ENCODE measurements around the gene SLC7A1. TPM values are rescaled to one million over a fixed set of nuclear protein-coding genes. Genes with fewer than 3 reads are reported as not detected.
A peak's percentile ranks its signal among the peaks of the same experiment; 100 is the strongest.

SLC7A1 gene
- total and polyA plus RNA-seq, 2 of the 13 experiments (the other 11 are each of a cell fraction or from before 2014, with no cell fraction given) = 14.5 to 15.3 TPM

DNA sequence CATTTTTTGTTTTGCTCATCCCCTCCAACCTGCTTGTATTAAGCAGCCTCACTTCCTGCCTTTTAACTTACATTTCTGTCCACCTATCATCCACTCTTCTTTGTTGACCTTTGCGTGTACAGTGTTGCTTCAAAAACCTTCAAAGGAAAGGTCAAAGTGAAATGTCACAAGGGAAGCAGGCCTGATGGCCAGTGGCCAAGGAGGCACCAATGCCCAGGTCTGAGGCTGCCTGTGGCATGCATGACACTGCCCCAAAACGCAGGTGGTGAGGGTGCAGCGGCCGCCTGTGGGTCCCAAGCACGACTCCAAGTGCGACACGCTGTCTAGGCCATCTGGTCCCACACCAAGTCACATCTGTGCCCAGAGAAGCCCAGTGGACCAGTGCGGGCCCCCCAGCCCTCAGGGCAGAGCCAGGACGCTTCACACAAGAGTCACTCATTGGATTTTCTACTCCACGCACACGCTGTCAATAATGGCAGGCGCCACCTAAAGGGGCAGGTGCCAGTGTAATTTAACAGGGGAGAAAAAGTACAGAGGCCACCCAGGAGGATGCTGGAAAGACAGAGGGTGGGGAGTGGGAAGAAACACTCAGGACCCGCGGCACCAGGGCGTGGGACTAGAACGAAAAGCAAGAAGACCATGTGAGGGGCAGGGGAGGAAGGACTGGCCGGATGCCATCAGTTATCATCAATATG is 23.5 kb downstream of the SLC7A1 start (continued):
- TF ChIP-seq, protein P1, sequence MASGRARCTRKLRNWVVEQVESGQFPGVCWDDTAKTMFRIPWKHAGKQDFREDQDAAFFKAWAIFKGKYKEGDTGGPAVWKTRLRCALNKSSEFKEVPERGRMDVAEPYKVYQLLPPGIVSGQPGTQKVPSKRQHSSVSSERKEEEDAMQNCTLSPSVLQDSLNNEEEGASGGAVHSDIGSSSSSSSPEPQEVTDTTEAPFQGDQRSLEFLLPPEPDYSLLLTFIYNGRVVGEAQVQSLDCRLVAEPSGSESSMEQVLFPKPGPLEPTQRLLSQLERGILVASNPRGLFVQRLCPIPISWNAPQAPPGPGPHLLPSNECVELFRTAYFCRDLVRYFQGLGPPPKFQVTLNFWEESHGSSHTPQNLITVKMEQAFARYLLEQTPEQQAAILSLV (CRISPR knock-in tag; IDR thresholded peaks at IDR 0.05; ENCODE audit: borderline replicate concordance) = 0 out of 2 replicates have a peak, but pooled peaks have one; percentile 41
- TF ChIP-seq MBNL3 (CRISPR knock-in tag; conservative IDR thresholded peaks at IDR 0.05) (no peak), RXRB (CRISPR knock-in tag; IDR thresholded peaks at IDR 0.05; ENCODE audit: borderline replicate concordance) (peak; percentile 89), TEAD3 (CRISPR knock-in tag; optimal IDR thresholded peaks at IDR 0.05; ENCODE audit: borderline replicate concordance) (peak; percentile 85), KMT2A (CRISPR knock-in tag; IDR thresholded peaks at IDR 0.05) (no peak), HOXA3 (CRISPR knock-in tag; IDR thresholded peaks at IDR 0.05) (peak; percentile 47; the same call in 1 of the 2 replicates), ZNF724P (CRISPR knock-in tag; IDR thresholded peaks at IDR 0.05; ENCODE audit: borderline replicate concordance) (peak; percentile 78), FOXJ3 (CRISPR knock-in tag; IDR thresholded peaks at IDR 0.05; ENCODE audit: borderline replicate concordance) (peak; percentile 72; the same call in 1 of the 2 replicates), ETV5 (CRISPR knock-in tag; IDR thresholded peaks at IDR 0.05; ENCODE audit: borderline replicate concordance) (peak; percentile 89), IRF2 (CRISPR knock-in tag; IDR thresholded peaks at IDR 0.05) (peak; percentile 58; the same call in 1 of the 2 replicates), HNF4A (CRISPR knock-in tag; IDR thresholded peaks at IDR 0.05) (peak; percentile 67)
- TF ChIP-seq, protein P2, sequence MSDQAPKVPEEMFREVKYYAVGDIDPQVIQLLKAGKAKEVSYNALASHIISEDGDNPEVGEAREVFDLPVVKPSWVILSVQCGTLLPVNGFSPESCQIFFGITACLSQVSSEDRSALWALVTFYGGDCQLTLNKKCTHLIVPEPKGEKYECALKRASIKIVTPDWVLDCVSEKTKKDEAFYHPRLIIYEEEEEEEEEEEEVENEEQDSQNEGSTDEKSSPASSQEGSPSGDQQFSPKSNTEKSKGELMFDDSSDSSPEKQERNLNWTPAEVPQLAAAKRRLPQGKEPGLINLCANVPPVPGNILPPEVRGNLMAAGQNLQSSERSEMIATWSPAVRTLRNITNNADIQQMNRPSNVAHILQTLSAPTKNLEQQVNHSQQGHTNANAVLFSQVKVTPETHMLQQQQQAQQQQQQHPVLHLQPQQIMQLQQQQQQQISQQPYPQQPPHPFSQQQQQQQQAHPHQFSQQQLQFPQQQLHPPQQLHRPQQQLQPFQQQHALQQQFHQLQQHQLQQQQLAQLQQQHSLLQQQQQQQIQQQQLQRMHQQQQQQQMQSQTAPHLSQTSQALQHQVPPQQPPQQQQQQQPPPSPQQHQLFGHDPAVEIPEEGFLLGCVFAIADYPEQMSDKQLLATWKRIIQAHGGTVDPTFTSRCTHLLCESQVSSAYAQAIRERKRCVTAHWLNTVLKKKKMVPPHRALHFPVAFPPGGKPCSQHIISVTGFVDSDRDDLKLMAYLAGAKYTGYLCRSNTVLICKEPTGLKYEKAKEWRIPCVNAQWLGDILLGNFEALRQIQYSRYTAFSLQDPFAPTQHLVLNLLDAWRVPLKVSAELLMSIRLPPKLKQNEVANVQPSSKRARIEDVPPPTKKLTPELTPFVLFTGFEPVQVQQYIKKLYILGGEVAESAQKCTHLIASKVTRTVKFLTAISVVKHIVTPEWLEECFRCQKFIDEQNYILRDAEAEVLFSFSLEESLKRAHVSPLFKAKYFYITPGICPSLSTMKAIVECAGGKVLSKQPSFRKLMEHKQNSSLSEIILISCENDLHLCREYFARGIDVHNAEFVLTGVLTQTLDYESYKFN (CRISPR knock-in tag; conservative IDR thresholded peaks at IDR 0.05) = peak; percentile 90
- TF ChIP-seq, protein P3, sequence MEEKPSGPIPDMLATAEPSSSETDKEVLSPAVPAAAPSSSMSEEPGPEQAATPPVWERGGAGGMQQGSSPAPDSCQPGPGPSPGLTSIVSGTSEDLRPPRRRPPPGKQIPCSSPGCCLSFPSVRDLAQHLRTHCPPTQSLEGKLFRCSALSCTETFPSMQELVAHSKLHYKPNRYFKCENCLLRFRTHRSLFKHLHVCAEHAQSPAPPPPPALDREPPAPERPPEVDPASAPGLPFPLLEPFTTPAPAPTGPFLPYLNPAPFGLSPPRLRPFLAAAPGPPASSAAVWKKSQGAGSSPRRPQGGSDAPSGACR (CRISPR knock-in tag; IDR thresholded peaks at IDR 0.05) = 0 out of 2 replicates have a peak, but pooled peaks have one; percentile 49
- TF ChIP-seq, protein P4, sequence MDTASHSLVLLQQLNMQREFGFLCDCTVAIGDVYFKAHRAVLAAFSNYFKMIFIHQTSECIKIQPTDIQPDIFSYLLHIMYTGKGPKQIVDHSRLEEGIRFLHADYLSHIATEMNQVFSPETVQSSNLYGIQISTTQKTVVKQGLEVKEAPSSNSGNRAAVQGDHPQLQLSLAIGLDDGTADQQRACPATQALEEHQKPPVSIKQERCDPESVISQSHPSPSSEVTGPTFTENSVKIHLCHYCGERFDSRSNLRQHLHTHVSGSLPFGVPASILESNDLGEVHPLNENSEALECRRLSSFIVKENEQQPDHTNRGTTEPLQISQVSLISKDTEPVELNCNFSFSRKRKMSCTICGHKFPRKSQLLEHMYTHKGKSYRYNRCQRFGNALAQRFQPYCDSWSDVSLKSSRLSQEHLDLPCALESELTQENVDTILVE (CRISPR knock-in tag; IDR thresholded peaks at IDR 0.05) = no peak
